GM23248 (cell line): Measurements from ENCODE around the gene CA5A.

Source experiments
- EZH2 ChIP-seq: fragments of 200-600 bp; sonication (generic); IDR thresholded peaks from 2 replicates; pipeline ENCODE4 v1.6.1; 2018; ENCODE audit warnings: antibody characterized with exemption, mild to moderate bottlenecking; ENCODE audit not compliant: insufficient read depth, poor library complexity, severe bottlenecking
- EZH2phosphoT487 ChIP-seq: fragments of 200-600 bp; sonication (generic); IDR thresholded peaks from 2 replicates; pipeline ENCODE4 v1.6.1; 2018; ENCODE audit warnings: antibody characterized with exemption, moderate library complexity, mild to moderate bottlenecking, low read depth; ENCODE audit not compliant: insufficient read depth

DNA sequence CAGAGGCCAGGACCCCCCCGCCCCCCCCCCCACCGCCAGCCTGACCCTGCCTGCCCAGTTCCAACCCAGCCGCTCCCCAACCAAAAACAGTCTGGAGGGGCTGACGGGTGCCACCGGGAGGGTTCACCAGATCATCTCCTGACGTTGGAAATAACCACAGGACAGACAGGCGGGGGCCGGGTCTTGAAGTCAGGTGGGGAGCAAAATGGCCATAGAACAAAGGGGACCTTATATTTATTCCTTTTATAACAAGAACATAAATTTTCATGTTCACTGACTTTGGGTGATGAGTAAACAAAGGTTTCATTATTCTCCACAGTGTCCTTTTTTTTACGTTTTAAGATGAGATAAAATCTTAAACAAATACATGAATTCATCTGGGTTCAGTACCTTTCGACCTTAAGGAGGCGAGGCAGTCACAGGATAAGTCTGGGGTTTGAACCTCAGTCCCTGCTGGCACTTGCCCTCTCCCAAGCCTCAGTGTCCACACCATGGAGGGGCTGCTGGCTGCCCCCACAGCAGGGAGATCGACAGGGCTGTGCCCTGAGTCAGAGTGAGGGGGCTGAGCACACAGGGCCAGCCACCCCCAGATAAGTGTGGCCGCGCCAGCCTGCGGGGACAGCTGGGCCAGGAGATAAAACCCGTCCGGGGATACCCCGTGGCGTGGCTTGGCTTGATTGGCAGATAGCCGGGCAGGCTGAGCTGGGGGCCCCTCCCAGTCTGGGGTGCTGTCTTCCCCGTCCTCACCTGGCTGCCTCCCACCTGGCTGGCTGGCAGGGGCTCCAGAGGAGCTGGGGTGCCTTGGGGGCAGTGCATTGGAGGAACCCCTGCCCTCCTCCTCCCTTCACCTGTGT, 82.0 kb downstream of the CA5A start:
- no peak for TF ChIP-seq EZH2phosphoT487
- no peak for TF ChIP-seq EZH2
